OCI-M2 (cell line): ENCODE measurements around the gene SHISA6.
"Not testable (repeated sequence)": the region's sequence is repeated elsewhere in the genome, so short reads cannot be mapped to it uniquely, and the experiment has no call there.

Experiments used
- DNase-seq: peaks from one replicate; lab custom pipeline; 2025; ENCODE audit not compliant: unreplicated experiment; lab: John Stamatoyannopoulos, UW

SHISA6 gene

GRCh38 chr17:11301874-11302273 is 60.9 kb downstream of the SHISA6 start:
- not testable (repeated sequence) for DNase-seq

GRCh38 chr17:11302401-11303186 is 61.6 kb downstream of the SHISA6 start:
- no peak for DNase-seq

GRCh38 chr17:11303773-11304394 is 62.9 kb downstream of the SHISA6 start:
- DNase-seq: no peak

- DNase-seq: no peak
These were observed 63.6 kb downstream of the SHISA6 start for GRCh38 chr17:11304568-11304967.

- DNase-seq: no peak
These were observed 64.5 kb downstream of the SHISA6 start for GRCh38 chr17:11305524-11305923.

GRCh38 chr17:11308531-11308930 is 67.5 kb downstream of the SHISA6 start:
- no peak for DNase-seq

GRCh38 chr17:11309033-11309432 is 68.0 kb downstream of the SHISA6 start:
- DNase-seq: no peak

GRCh38 chr17:11309850-11310249 is 68.8 kb downstream of the SHISA6 start:
- DNase-seq: no peak

- not testable (repeated sequence) for DNase-seq
These were observed 75.4 kb downstream of the SHISA6 start for GRCh38 chr17:11316451-11316850.

- no peak for DNase-seq
These were observed 77.2 kb downstream of the SHISA6 start for GRCh38 chr17:11318207-11318606.

- DNase-seq: no peak
These were observed 78.9 kb downstream of the SHISA6 start for GRCh38 chr17:11319894-11320293.

- DNase-seq: no peak
These were observed 83.0 kb downstream of the SHISA6 start for GRCh38 chr17:11324021-11324420.

- no peak for DNase-seq
These were observed 83.9 kb downstream of the SHISA6 start for GRCh38 chr17:11324846-11325420.

- no peak for DNase-seq
These were observed 85.5 kb downstream of the SHISA6 start for GRCh38 chr17:11326492-11326891.

- DNase-seq: no peak
These were observed 87.8 kb downstream of the SHISA6 start for GRCh38 chr17:11328770-11329169.

GRCh38 chr17:11330006-11330405 is 89.0 kb downstream of the SHISA6 start:
- DNase-seq: no peak

GRCh38 chr17:11330826-11331225 is 89.8 kb downstream of the SHISA6 start:
- no peak for DNase-seq

GRCh38 chr17:11331547-11332513 is 90.8 kb downstream of the SHISA6 start:
- DNase-seq: no peak

GRCh38 chr17:11332706-11333105 is 91.7 kb downstream of the SHISA6 start:
- no peak for DNase-seq

- no peak for DNase-seq
These were observed 93.5 kb downstream of the SHISA6 start for GRCh38 chr17:11334493-11334892.

GRCh38 chr17:11336290-11336689 is 95.3 kb downstream of the SHISA6 start:
- DNase-seq: no peak
